ENCODE data around the gene ROBO1.
"Not testable (repeated sequence)": the region's sequence is repeated elsewhere in the genome, so short reads cannot be mapped to it uniquely, and the experiment has no call there.

Gene ROBO1

GRCh38 chr3:79368403-79368802 lies 399.4 kb downstream of the ROBO1 start:
- no peak for DNase-seq (ENCODE audit: low spot score)

GRCh38 chr3:79367803-79368202 lies 400.0 kb downstream of the ROBO1 start:
- DNase-seq (ENCODE audit: low spot score), result no peak

DNA sequence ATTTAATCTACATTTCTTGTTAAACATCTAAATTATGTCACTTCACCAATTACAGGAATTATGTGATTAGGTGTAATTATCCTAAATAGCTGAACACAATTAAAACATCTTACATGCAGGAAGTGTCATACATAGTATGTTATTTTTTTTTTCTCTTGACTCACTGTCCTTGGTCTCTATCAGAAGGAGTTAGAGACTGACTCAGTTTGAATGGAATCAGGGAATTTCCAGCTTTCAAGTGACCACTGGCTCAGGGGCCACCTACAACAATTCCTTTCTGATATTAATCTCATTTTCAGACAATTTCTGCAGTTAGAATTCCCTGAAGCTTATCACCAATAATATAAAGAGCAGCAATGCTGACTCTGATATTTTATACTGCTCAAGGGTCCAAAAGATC lies 400.7 kb downstream of the ROBO1 start:
- DNase-seq (ENCODE audit: low spot score), result no peak

DNA sequence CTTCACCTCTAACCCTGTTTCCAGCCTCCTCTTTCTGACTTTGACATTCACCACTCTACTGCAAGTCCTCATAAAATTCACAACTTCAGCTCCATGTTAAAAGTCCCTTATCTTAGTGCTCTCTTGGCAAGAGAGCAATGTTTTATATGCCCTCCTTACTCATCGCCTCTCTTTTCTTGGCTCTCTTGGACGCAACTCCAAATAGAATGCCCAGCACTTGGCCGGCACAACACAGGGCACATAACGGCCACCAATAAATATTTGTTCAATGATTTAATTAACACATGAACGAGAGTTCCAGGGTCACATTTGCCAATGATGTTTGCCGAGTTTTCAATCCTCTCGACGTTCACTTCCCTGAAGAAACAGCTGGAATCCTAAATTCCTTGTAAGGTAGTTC lies 401.4 kb downstream of the ROBO1 start:
- DNase-seq (ENCODE audit: low spot score), result no peak

- no peak for DNase-seq (ENCODE audit: low spot score)
Observed at GRCh38 chr3:79364784-79365183, 403.0 kb downstream of the ROBO1 start.

DNA sequence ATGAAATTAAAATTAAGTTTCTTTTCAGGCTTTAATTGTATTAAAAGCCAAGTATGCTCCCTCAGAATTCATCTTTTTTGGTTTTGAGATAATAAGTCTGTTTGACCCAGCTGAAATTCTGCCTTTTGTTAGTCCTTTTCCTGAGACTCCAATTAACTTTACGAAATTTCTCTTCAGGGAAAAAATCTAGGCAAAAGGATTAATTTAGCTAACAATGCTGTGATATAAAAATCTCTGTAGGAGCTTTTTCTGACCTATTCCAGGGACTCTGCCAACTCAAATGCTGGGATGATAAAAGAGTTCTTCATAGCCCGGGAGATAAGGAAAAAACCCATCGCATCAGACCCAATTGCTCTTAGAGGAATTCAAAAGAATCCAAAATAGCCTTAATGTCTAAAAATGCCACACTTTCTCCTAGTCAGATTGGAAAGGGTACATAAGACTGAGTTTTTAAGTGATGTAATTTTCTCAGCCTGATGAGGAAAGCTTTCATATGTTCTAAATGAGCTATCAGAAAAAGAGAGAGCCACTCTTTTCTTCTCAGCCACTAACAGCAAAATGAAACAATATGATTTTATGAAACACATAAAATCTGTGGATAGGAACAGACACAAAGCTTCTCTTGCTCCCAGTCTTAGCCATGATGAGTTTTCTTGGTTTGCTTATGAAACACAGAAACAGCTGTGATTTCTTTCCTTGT lies 405.1 kb downstream of the ROBO1 start:
- DNase-seq (ENCODE audit: low spot score), result no peak

GRCh38 chr3:79361748-79362378 lies 405.9 kb downstream of the ROBO1 start:
- peak; percentile 43 for DNase-seq (ENCODE audit: low spot score)

DNA sequence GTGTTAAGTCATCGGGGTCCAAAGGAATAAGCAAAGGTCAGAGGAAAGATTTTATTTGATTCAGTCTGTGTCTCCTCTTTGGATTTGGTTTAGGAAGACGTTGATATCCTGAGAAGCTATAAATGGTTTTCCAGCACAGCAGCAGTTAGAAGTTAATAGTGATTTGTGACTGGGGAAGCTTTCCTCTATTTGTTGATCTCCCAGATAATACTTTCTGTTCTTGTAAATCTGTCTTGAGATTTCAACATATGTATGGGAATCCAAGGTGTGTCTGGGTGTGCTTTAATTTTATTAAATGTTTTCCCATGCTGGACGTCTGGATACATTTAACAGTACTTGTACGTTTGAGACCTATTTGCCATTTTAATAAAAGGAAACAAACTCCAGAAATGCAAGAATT lies 409.5 kb downstream of the ROBO1 start:
- DNase-seq (ENCODE audit: low spot score), result no peak

DNA sequence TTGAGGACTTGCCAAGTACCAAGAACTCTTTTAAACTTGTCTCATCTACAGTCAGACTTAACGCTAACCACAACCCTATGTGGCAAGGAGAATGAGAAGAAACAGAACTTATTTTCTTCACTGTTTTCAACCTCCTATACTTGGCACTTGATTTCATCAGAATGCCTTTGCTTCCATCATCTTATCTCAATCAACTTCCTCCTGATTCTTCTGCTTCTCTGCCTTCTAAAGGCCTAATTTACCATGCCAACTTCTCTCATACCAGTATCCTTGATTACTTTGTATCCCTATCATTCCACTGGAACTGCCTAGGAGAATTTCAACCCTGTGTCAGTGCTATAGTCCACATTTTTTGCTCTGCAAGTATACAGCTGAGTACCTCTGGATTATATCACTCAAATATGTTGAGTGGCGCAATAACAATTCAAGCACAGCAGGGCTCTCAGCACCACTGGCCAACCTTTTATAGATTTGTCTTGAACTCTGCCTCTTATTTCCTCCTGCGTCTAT lies 413.6 kb downstream of the ROBO1 start:
- DNase-seq (ENCODE audit: low spot score), result no peak

GRCh38 chr3:79351699-79352098 lies 416.1 kb downstream of the ROBO1 start:
- DNase-seq (ENCODE audit: low spot score), result no peak

GRCh38 chr3:79344876-79345871 lies 422.6 kb downstream of the ROBO1 start:
- DNase-seq (ENCODE audit: low spot score), result no peak

DNA sequence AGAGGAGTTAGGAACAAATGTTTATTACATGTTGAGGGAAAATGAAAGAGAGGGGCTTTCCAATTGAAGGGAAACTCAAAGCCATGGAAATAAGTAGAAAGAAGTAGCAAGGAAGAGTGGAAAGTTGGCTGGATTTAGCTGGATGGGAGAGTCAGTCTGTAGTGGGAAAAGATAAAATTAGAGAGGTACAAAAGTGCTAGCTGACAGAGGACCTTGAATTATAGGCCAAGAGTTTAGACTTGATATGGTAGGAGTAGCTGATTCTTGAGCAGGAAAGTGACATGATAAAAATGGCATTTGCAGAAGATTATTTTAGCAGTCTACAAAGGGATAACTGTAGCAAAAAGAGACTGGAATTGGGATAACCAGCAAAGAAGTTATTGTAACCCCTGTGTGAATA lies 425.8 kb downstream of the ROBO1 start:
- no peak for DNase-seq (ENCODE audit: low spot score)

DNA sequence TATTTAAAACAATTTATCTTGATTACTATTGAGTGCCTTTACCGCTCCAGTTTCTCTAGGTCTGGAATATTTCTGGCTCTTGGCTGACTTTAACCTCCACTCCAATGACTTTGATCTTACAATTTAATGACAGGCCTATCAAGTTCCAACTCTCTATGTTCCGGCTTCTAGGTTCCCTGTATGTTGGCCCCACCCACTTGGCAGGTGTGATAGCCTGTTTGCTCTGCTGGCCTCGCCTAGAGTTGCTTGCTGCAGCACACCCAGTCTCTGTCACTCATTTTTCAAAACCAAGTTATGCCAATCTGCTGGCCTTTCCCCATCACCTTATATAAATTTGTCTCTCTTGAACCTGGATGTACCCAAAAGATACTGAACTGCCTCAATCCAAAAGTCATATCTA lies 428.0 kb downstream of the ROBO1 start:
- DNase-seq (ENCODE audit: low spot score), result no peak

GRCh38 chr3:79337798-79338197 lies 430.0 kb downstream of the ROBO1 start:
- no peak for DNase-seq (ENCODE audit: low spot score)

DNA sequence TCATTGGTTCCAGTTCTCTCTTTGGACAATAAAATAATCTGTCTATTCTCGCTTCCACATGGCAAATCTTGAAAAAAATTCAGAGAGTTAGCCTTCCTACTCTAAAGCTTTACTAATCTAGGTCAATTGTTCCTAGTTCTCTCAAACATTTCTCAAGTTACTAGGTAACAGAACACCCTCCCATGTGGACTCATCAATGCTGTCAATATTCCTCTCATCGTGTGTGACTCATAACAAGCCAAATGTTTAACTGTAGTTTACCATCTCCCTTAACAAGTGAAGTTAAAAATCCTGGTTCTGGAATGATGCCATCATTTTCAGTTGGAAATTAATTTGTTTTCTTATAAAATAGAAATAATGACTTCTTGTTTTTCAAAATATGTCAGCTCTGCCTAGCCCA lies 438.6 kb downstream of the ROBO1 start:
- DNase-seq (ENCODE audit: low spot score), result no peak

GRCh38 chr3:79326642-79327041 lies 441.2 kb downstream of the ROBO1 start:
- DNase-seq (ENCODE audit: low spot score), result no peak

DNA sequence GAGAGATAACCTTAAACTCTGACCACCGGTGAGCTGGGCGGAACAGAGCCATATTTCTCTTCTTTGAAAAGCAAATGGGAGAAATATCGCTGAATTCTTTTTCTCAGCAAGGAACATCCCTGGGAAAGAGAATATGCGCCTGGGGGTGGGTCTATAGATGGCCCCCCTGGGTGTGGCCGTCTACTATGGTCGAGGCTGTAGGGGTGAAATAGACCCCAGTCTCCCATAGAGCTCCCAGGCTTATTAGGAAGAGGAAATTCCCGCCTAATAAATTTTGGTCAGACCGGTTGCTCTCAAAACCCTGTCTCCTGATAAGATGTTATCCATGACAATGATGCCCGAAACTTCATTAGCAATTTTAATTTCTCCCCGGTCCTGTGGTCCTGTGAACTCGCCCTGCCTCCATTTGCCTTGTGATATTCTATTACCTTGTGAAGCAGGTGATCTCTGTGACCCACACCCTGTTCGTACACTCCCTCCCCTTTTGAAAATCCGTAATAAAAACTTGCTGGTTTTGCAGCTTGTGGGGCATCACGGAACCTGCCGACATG lies 441.9 kb downstream of the ROBO1 start:
- DNase-seq (ENCODE audit: low spot score), result not testable (repeated sequence)

GRCh38 chr3:79317551-79318518 lies 450.0 kb downstream of the ROBO1 start:
- no peak for DNase-seq (ENCODE audit: low spot score)

DNA sequence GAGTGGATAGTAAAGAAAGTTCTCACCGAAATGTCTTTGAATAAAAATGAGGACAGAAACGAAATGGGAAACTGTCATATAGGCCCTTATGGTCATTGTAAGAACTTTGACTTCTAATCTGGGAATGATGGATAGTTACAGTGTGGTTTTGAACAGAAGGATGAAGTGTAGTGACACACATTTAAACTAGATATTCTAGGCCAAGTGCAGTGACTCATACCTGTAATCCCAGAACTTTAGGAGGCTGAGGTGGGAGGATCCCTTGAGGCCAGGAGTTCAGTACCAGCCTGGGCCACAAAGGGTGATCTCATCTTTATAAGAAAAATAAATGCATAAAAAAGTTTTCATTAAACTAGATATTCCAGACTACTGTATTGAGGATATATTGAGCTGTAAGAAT lies 452.8 kb downstream of the ROBO1 start:
- no peak for DNase-seq (ENCODE audit: low spot score)

GRCh38 chr3:79314544-79314943 lies 453.3 kb downstream of the ROBO1 start:
- no peak for DNase-seq (ENCODE audit: low spot score)

GRCh38 chr3:79310016-79310415 lies 457.8 kb downstream of the ROBO1 start:
- no peak for DNase-seq (ENCODE audit: low spot score)

All from NAMALWA (cell line).